SK-N-SH (cell line): Measurements from ENCODE around the gene USP6.

ENCODE experiments used
- CTCF ChIP-seq: fragments of 200-600 bp; sonication (generic); IDR thresholded peaks from 2 replicates; pipeline ENCODE4 v1.6.1; 2017; ENCODE audit warnings: antibody characterized with exemption, mild to moderate bottlenecking, moderate library complexity
- EP300 ChIP-seq, 2 experiments: IDR thresholded peaks; 2 replicates each; pipeline versions ENCODE4 v1.4.0 to v1.6.1; 2012; ENCODE audit warnings: borderline replicate concordance in 1 of 2, low read depth in 1 of 2, low read length in 1 of 2
- FOXM1 ChIP-seq: IDR thresholded peaks from 2 replicates; pipeline ENCODE4 v1.4.0; 2012; ENCODE audit warnings: low read depth, mild to moderate bottlenecking
- GABPA ChIP-seq: IDR thresholded peaks from 2 replicates; pipeline ENCODE4 v1.4.0; 2012; ENCODE audit warnings: low read depth, mild to moderate bottlenecking
- JUND ChIP-seq: IDR thresholded peaks from 2 replicates; pipeline ENCODE4 v1.4.0; 2012
- MAX ChIP-seq: IDR thresholded peaks from 2 replicates; pipeline ENCODE4 v1.4.0; 2012; ENCODE audit warnings: low read depth
- PBX3 ChIP-seq: IDR thresholded peaks from 2 replicates; pipeline ENCODE4; 2012
- POLR2AphosphoS5 ChIP-seq: IDR thresholded peaks from 2 replicates; pipeline ENCODE4 v1.6.1; 2012; ENCODE audit warnings: low read depth, low read length
- RAD21 ChIP-seq: IDR thresholded peaks from 2 replicates; pipeline ENCODE4 v1.6.1; 2012; ENCODE audit warnings: mild to moderate bottlenecking, low read length
- REST ChIP-seq: IDR thresholded peaks from 2 replicates; pipeline ENCODE4 v1.6.1; 2012; ENCODE audit warnings: mild to moderate bottlenecking, low read depth, low read length, moderate library complexity
- RFX5 ChIP-seq: IDR thresholded peaks from 2 replicates; pipeline ENCODE4 v1.6.1; 2012; ENCODE audit warnings: mild to moderate bottlenecking, improper control_type of control experiment, low read length
- TEAD4 ChIP-seq: IDR thresholded peaks from 2 replicates; pipeline ENCODE4 v1.4.0; 2012; ENCODE audit warnings: mild to moderate bottlenecking, borderline replicate concordance; ENCODE audit not compliant: insufficient read depth
- USF1 ChIP-seq: IDR thresholded peaks from 2 replicates; pipeline ENCODE4 v1.4.0; 2012; ENCODE audit warnings: low read depth, borderline replicate concordance

GRCh38 chr17:5203178-5203907, 87.5 kb downstream of the USP6 start:
- TF ChIP-seq POLR2AphosphoS5 (no peak), RFX5 (no peak), REST (no peak), CTCF (no peak), RAD21 (no peak), TEAD4 (no peak), EP300 (IDR thresholded peaks at IDR 0.05; ENCODE audit: borderline replicate concordance in 1 of 2, low read depth in 1 of 2, low read length in 1 of 2) (no peak), FOXM1 (no peak), GABPA (no peak), USF1 (no peak), MAX (no peak), PBX3 (no peak), JUND (no peak)
